ENCODE data around the gene KDM8. TPM values are rescaled to one million over a fixed set of nuclear protein-coding genes. Genes with fewer than 3 reads are reported as not detected.

KDM8 gene
- total RNA-seq, 1 experiment from 2014 or later: 5.3 TPM

- Histone ChIP-seq H3K27me3 (ENCODE audit: insufficient read depth, low read length) (no peaks in the 10 kb centered on the region), H3K9me2 (ENCODE audit: insufficient read depth) (no peaks in the 10 kb centered on the region), H3K79me2 (ENCODE audit: insufficient read depth, low read length) (peaks cover 3% of the 10 kb centered on the region; the same call in 1 of the 2 replicates), H3K9me3 (ENCODE audit: control insufficient read depth in 1 of 2, insufficient read depth in 1 of 2, low read depth in 1 of 2, low read length in 2 of 2) (no peaks in the 10 kb centered on the region), H3K27ac (ENCODE audit: low read depth, low read length) (no peak overlapping the region), H3K4me3 (replicated peaks in 1 of 2; ENCODE audit: low read depth in 1 of 2, low read length in 2 of 2) (no peak overlapping the region), H3K36me3 (ENCODE audit: control insufficient read depth in 1 of 2, insufficient read depth in 2 of 2, low read length in 2 of 2) (no peaks in the 10 kb centered on the region; a peak in 1 of 4 replicates), H3K9ac (ENCODE audit: low read length) (no peak overlapping the region), H3K4me2 (ENCODE audit: low read length) (no peak overlapping the region), H2AFZ (ENCODE audit: low read depth, low read length, poor library complexity, severe bottlenecking) (no peak overlapping the region), H4K20me1 (ENCODE audit: insufficient read depth) (no peaks in the 10 kb centered on the region), H3K4me1 (ENCODE audit: control insufficient read depth in 1 of 2, insufficient read depth in 2 of 2, low read length in 2 of 2) (peaks cover 0 to 25% of the 10 kb centered on the region in 2 experiments; a peak in 2 of 4 replicates)
- ChIA-PET POLR2A (no interaction called here), RAD21 (ENCODE audit: low non-redundant PET in 1 of 2, low total read pairs in 2 of 2, uncharacterized antibody in 2 of 2, unreplicated experiment in 2 of 2) (no interaction called here), CTCF (interaction anchor here (1.4 kb wide), 1 partner anchor 8 kb away, joined by 6 read pairs; no protein-coding TSS in a partner anchor)
- no peak for TF ChIP-seq EZH2phosphoT487 (IDR thresholded peaks at IDR 0.05; ENCODE audit: borderline replicate concordance)
- TF ChIP-seq SIN3A (IDR thresholded peaks at IDR 0.05; ENCODE audit: low read depth): no peak
- TF ChIP-seq FOSL1 (IDR thresholded peaks at IDR 0.05; ENCODE audit: low read depth): no peak
- TF ChIP-seq EGR1 (IDR thresholded peaks at IDR 0.05; ENCODE audit: low read depth): no peak
- ATAC-seq (no peak), DNase-seq (ENCODE audit: low read depth, low spot score) (no peak)
- no TSS peak for BruUV-seq (replicated peaks)
- intact Hi-C loops (cut with micrococcal nuclease): no loop called here
Measured at GRCh38 chr16:27242868-27243590, 39.7 kb downstream of the KDM8 start.

- no TSS peak for BruUV-seq (replicated peaks)
- TF ChIP-seq CTCF (IDR thresholded peaks at IDR 0.05 in 2 of 3, conservative IDR thresholded peaks at IDR 0.05 in 1 of 3; ENCODE audit: borderline replicate concordance in 1 of 3, insufficient read depth in 1 of 3, low read depth in 2 of 3, low read length in 2 of 3) (no peak), SIN3A (IDR thresholded peaks at IDR 0.05; ENCODE audit: low read depth) (no peak), ELF1 (IDR thresholded peaks at IDR 0.05; ENCODE audit: borderline replicate concordance, low read depth) (no peak), CBX3 (IDR thresholded peaks at IDR 0.05; ENCODE audit: low read depth) (no peak), POLR2A (IDR thresholded peaks at IDR 0.05; ENCODE audit: borderline replicate concordance, extremely low read depth, insufficient read depth, insufficient read length) (no peak), ZBTB33 (IDR thresholded peaks at IDR 0.05; ENCODE audit: extremely low read depth, insufficient replicate concordance, low read length) (no peak), EZH2 (IDR thresholded peaks at IDR 0.05) (no peak), SP1 (IDR thresholded peaks at IDR 0.05; ENCODE audit: low read depth) (no peak), TCF7L2 (IDR thresholded peaks at IDR 0.05; ENCODE audit: borderline replicate concordance, extremely low read depth, insufficient read depth, insufficient read length) (no peak), EGR1 (IDR thresholded peaks at IDR 0.05; ENCODE audit: low read depth) (no peak)
- TF ChIP-seq, protein P1, sequence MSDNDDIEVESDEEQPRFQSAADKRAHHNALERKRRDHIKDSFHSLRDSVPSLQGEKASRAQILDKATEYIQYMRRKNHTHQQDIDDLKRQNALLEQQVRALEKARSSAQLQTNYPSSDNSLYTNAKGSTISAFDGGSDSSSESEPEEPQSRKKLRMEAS (IDR thresholded peaks at IDR 0.05): no peak
- TF ChIP-seq, protein P2, sequence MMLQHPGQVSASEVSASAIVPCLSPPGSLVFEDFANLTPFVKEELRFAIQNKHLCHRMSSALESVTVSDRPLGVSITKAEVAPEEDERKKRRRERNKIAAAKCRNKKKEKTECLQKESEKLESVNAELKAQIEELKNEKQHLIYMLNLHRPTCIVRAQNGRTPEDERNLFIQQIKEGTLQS (IDR thresholded peaks at IDR 0.05): no peak
Measured at GRCh38 chr16:27243725-27244362, 40.5 kb downstream of the KDM8 start.

More at GRCh38 chr16:27243725-27244362, 40.5 kb downstream of the KDM8 start:
- RAD21 ChIA-PET (ENCODE audit: low non-redundant PET in 1 of 2, low total read pairs in 2 of 2, uncharacterized antibody in 2 of 2, unreplicated experiment in 2 of 2): no interaction called here
- ATAC-seq (no peak), DNase-seq (ENCODE audit: low read depth, low spot score) (no peak)
- Histone ChIP-seq H3K4me1 (ENCODE audit: control insufficient read depth in 1 of 2, insufficient read depth in 2 of 2, low read length in 2 of 2) (peaks cover 0 to 19% of the 10 kb centered on the region in 2 experiments; a peak in 2 of 4 replicates), H3K27me3 (ENCODE audit: insufficient read depth, low read length) (no peaks in the 10 kb centered on the region), H3K4me3 (replicated peaks in 1 of 2; ENCODE audit: low read depth in 1 of 2, low read length in 2 of 2) (no peak overlapping the region), H3K36me3 (ENCODE audit: control insufficient read depth in 1 of 2, insufficient read depth in 2 of 2, low read length in 2 of 2) (no peaks in the 10 kb centered on the region; a peak in 1 of 4 replicates), H2AFZ (ENCODE audit: low read depth, low read length, poor library complexity, severe bottlenecking) (no peak overlapping the region), H4K20me1 (ENCODE audit: insufficient read depth) (no peaks in the 10 kb centered on the region), H3K9me3 (ENCODE audit: control insufficient read depth in 1 of 2, insufficient read depth in 1 of 2, low read depth in 1 of 2, low read length in 2 of 2) (no peaks in the 10 kb centered on the region), H3K79me2 (ENCODE audit: insufficient read depth, low read length) (peaks cover 3% of the 10 kb centered on the region; the same call in 1 of the 2 replicates), H3K4me2 (ENCODE audit: low read length) (no peak overlapping the region), H3K9me2 (ENCODE audit: insufficient read depth) (no peaks in the 10 kb centered on the region), H3K27ac (ENCODE audit: low read depth, low read length) (no peak overlapping the region), H3K9ac (ENCODE audit: low read length) (no peak overlapping the region)
- intact Hi-C loops (cut with micrococcal nuclease): no loop called here
- POLR2A ChIA-PET: no interaction called here
- CTCF ChIA-PET: interaction anchor here (1.4 kb wide), 1 partner anchor 9 kb away, joined by 6 read pairs; no protein-coding TSS in a partner anchor

Data from HCT116 (cell line).